Activated T-cell treated with anti-CD3 and anti-CD28 coated beads for 48 hours (primary cell): Measurements from ENCODE around the gene THBD.

Source experiments
- DNase-seq: peaks from one replicate; pipeline ENCODE4 v3.0.0-alpha.2; 2020; ENCODE audit warnings: low read depth

Gene THBD

GRCh38 chr20:23011008-23011721 is 38.3 kb downstream of the THBD start:
- DNase-seq, result no peak

GRCh38 chr20:23010096-23010495 is 39.4 kb downstream of the THBD start:
- no peak for DNase-seq

- no peak for DNase-seq
Measured at GRCh38 chr20:23009636-23010035, 39.8 kb downstream of the THBD start.

- DNase-seq, result no peak
Measured at GRCh38 chr20:23008667-23009066, 40.8 kb downstream of the THBD start.

- DNase-seq, result no peak
Measured at GRCh38 chr20:23007886-23008655, 41.4 kb downstream of the THBD start.

GRCh38 chr20:23007462-23007861 is 42.0 kb downstream of the THBD start:
- no peak for DNase-seq

- DNase-seq, result no peak
Measured at GRCh38 chr20:23005776-23006175, 43.7 kb downstream of the THBD start.

- DNase-seq, result no peak
Measured at GRCh38 chr20:23003881-23004460, 45.5 kb downstream of the THBD start.

- DNase-seq, result no peak
Measured at GRCh38 chr20:23003077-23003635, 46.3 kb downstream of the THBD start.

GRCh38 chr20:23002276-23002675 is 47.2 kb downstream of the THBD start:
- no peak for DNase-seq

- DNase-seq, result no peak
Measured at GRCh38 chr20:23000232-23000947, 49.1 kb downstream of the THBD start.

GRCh38 chr20:22999756-23000155 is 49.7 kb downstream of the THBD start:
- DNase-seq, result no peak

- no peak for DNase-seq
Measured at GRCh38 chr20:22998476-22998875, 51.0 kb downstream of the THBD start.

GRCh38 chr20:22995923-22996322 is 53.5 kb downstream of the THBD start:
- no peak for DNase-seq
